ENCODE data around the gene MAML1.
A peak's percentile ranks its signal among the peaks of the same experiment; 100 is the strongest.

Gene MAML1

DNA sequence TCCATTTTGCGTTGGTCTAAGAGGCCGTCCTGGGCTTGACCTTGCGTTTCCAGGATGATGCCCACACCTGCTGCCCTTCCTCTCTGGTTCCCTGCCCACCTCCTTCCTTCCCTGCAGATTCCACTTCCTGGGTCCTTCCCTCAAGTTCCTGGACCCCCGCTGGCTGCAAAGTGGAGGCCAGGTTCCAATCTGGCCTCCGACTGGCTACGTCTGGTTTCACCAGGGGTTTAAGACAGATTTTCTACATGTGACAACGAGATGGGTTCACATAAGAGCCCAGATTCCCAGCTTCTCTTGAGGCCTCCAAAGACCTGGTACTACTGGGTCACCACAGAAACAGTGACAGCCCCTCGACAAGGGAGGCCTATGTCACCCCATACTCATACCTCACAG lies 71.9 kb downstream of the MAML1 start:
- DNase-seq (ENCODE audit: low spot score), result no peak

DNA sequence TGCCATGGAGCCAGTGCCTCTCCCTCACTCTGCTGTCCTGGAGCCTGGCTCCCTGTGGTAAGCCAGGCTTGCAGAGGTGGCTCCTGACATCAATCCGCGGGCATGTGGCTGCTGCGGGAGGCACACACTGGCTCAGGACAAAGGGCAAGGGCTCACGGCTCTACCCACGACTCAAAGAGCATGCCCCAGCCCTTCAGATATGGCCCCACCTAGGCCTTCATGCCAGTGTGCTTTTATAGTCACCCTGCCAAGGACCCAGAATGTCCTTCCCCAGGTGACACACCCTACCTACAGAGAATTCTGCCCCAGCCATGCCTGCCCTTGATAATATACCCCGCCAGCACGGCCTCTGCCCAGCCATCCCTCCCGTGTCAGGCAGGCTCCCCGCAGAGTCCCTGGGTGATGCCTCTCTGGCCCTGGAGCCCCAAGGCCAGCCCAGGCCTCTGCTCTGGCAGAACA lies 72.5 kb downstream of the MAML1 start:
- no peak for DNase-seq (ENCODE audit: low spot score)

GRCh38 chr5:179805529-179806249 lies 73.1 kb downstream of the MAML1 start:
- peak; percentile 67 for DNase-seq (ENCODE audit: low spot score)

GRCh38 chr5:179806250-179807048 lies 73.8 kb downstream of the MAML1 start, which contains the start of gene MGAT4B:
MGAT4B (minus strand) TSS chr5:179806866; CDS start chr5:179806583, 283 bp downstream.
- peak; percentile 76 for DNase-seq (ENCODE audit: low spot score)

DNA sequence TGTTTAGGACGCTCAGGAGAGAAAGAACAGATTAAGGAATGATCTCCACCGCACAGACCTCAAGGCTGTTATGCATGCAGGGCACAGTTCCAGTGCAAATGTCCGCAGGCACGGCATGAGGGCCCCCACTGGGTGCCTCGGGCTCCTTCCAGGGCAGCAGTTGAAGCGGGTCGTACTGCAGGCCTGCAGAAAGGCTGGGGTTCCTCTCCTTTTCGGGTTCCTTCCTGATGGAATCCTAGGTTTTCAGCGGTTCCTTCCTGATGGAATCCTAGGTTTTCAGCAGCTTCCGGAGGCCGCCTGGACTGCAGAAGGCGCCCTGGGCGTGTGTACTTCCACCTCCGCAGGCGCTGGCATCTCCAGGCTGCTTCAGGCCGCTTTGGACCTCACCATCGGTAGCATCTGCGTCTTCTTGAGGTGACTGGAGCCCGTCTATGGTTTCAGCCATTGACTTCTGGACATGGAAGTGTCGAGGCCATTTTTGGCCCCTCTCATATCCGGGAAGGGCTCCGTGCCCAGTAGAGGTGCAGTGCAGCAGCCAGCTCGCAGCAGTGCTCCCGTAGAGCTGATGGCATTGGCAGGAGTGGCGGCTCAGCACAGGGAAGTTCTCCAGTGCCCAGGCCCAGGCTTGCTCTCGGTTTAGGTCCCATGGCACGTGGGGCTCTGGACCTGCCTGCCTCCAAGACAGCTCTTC lies 79.7 kb downstream of the MAML1 start:
- no peak for DNase-seq (ENCODE audit: low spot score)

DNA sequence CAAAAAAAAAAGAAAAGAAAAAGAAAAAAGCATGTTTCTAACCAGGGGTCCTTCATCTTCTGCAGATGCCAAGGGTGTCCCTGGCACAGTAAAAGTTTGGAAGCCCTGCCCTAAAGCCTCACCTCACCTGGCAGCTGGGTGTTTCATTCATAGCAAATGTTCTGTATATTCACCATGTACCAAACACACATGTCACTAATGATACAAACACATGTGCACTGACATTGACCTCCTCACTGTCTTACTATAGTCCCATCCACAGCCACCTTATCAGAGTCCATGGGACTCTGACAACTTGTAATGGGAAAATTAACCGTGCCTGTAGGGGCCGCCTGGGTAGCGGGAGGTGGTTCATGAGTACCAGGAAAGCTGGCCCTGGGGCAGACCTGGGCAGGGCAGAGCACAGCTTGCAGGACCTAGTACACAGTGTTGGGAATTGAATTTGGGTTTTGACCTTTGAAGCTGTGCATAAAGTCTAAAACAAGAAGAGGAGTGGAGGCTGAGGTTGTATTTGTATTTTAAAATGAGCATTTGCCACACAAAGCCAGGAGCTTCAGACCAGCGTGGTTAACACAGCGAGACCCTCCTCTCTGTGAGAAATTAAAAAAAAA lies 80.5 kb downstream of the MAML1 start:
- DNase-seq (ENCODE audit: low spot score), result no peak

- DNase-seq (ENCODE audit: low spot score), result no peak
These were observed 81.5 kb downstream of the MAML1 start for GRCh38 chr5:179814090-179814489.

DNA sequence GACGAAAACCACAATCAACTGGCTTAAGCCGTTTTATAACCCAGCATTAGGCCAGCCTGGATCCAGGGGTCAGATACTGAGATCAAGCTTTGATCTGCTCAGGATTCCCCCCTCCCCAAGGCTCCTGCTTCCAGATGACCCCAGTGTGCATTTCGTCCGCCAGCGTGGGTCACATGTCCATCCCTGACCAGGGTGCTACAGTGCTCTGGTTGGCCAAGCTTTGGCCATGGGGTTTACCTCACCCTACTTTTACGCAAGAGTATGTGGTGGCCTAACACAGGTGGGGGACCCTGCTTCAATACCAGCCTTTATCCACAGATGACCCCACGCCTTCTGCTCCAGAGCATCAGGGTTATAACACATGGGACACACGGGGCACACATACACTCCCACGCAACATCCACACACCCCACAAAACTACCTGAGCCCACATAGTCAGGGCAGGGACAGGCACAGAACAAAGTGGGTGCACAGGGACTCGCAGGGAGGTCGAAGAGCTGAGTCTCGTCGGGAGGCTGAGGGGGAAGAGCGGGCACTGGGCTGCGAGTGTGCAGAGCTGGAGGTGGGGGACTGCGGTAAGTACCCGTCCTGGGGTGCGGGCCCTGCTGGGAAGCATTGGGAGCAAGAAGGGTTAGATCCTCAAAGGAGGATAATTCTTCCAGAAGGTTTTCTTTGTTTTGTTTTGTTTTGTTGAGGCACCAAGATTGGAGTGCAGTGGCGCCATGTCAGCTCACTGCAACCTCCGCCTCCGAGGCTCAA lies 83.0 kb downstream of the MAML1 start:
- no peak for DNase-seq (ENCODE audit: low spot score)

DNA sequence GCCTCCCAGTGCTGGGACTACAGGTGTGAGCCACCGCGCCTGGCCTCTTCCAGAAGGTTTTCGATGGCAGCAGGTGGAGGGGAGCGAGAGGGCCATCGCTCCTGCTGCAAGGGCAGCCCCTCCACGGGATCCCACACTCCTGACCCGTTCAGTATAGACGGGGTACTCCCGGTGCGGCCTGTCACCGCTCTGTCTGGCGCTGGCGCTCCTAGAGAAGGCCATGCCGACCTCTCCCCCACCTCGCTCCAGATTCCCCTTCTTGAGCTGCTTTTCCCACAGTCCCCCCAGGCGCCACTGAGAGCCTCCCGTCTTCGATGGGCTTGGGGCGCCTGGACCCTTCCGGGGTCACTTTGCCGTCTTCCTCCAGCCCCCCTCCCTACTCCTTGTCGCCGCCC lies 83.8 kb downstream of the MAML1 start:
- DNase-seq (ENCODE audit: low spot score), result no peak

GRCh38 chr5:179816796-179817469 lies 84.3 kb downstream of the MAML1 start:
- no peak for DNase-seq (ENCODE audit: low spot score)

DNA sequence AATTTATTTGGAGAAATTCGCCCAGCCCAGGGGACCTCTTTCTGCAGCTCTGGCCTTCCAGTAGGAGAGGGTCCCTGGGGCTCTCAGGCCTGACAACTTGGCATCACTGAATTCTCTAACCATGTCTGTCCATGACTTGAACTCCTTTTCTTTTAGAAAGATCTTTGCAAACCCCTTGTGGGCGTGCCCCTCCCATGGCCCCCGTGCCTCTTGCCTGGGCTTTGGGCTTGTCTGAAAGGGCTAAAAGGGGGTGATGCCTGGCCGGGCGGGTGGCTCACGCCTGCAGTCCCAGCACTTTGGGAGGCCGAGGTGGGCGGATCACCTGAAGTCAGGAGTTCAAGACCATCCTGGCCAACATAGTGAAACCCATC lies 84.8 kb downstream of the MAML1 start:
- no peak for DNase-seq (ENCODE audit: low spot score)

GRCh38 chr5:179817890-179818745 lies 85.5 kb downstream of the MAML1 start:
- DNase-seq (ENCODE audit: low spot score), result no peak

DNA sequence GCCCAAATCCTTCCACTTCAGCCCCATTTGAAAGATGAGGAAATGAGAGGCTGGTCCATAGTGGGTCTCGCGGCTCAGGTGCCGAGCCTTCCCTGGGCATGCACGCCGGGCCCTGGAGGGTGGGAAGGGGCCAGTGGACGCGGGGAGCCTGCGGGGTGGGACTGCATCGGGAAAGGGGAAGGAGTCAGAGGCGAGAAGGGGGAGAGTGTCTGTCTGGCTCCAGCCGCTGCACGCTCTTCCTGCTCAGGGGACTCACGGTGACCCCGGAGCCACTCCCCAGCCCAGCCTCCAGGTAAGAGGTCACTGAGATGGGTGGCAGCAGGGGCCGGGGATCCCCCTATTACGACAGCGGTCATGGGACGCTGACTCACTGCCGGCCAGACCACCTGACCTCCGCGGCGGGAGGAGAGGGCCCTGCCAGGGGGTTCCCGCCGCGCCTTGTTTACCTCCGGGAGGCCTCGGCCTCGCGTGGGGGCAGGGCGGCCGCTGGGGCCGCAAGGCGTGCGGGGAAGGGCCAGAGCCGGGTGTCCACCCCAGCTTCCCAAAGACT lies 86.2 kb downstream of the MAML1 start:
- peak; percentile 74 for DNase-seq (ENCODE audit: low spot score)

- peak; percentile 72 for DNase-seq (ENCODE audit: low spot score)
These were observed 86.9 kb downstream of the MAML1 start for GRCh38 chr5:179819296-179820126.

- DNase-seq (ENCODE audit: low spot score), result no peak
These were observed 87.5 kb downstream of the MAML1 start for GRCh38 chr5:179820127-179820482.

DNA sequence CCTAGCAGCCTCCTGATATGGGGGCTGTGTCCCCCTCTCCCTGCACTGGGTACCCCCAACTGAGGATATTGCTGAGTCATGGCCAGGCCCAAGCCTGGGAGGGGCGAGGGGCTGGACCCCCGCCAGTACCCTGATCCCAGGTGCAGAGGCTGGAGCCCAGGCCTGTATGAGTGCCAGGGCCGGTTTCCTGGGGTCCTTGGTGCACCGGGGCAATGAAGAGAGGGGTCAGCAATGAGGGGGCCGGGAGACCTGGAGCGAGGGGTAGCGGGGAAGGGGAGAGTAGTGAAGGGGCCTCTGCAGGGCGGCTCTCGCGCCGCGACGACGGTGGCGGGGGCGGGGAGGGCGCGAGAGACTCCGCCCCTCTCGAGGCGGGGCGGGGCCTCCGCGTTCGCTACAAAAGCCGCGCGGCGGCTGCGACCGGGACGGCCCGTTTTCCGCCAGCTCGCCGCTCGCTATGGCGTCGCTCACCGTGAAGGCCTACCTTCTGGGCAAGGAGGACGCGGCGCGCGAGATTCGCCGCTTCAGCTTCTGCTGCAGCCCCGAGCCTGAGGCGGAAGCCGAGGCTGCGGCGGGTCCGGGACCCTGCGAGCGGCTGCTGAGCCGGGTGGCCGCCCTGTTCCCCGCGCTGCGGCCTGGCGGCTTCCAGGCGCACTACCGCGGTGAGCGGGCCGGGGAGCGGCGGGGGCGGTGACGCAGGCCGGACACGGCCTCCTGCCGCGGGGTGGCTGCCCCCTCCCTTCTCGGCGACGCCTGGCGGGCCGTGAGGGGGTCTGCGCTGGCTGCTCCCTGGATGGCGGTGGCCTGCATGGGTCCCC lies 88.1 kb downstream of the MAML1 start, which contains the start of gene SQSTM1:
Gene SQSTM1, plus strand, starts transcription at position 423 of the 815 bp plus-strand sequence. Its CDS starts 32 bp downstream, at position 455.
- DNase-seq (ENCODE audit: low spot score), result peak; percentile 88

DNA sequence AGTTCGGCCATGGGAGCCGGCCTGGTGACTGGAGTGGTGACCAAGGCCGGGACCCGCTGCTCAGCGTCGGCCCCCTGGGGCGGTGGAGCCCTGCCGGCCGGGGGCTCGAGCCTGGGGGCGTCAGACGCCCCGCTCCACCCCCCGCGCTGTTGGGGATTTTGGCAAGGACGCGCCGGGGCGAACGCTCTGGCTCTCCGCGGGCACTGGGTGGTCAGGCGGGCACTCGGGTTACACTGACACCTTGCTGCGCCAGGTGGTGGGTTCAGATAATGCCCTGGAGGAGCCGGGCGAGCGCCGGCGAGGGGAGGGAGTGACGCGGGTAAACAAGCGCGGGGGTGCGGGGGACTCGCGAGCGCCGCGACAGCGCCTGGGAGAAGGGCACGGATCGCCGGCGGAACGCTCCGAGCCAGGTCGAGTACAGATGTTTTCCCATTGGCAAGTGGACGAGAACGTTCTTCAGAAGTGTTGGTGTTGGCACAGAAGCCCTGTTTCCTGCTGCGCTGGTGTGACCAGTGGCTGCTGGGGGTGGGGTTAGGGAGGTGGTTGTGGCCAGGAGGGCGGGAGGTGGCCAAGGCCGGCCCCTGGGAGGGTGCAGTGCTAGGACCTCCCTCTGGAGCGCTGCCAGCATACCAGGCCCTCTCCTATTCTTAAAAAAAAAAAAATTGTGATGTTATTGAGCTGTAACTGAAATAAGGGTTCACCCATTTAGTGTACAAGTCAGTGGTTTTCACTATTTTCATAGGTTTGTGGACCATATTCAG lies 88.9 kb downstream of the MAML1 start:
- peak; percentile 77 for DNase-seq (ENCODE audit: low spot score)

All from ecto neural progenitor cell (in vitro differentiated cells).